Fibroblast of gingiva (primary cell): ENCODE data around the gene CPA4.
A peak's percentile ranks its signal among the peaks of the same experiment; 100 is the strongest.
"Not testable (repeated sequence)": the region's sequence is repeated elsewhere in the genome, so short reads cannot be mapped to it uniquely, and the experiment has no call there.

Source experiments
- DNase-seq: peaks from one replicate; pipeline ENCODE4 v3.0.0-alpha.2; 2011; ENCODE audit warnings: low read depth

The CPA4 gene

GRCh38 chr7:130302649-130303048, 9.7 kb downstream of the CPA4 start:
- no peak for DNase-seq

- DNase-seq = no peak
Observed at GRCh38 chr7:130303127-130303526, 10.2 kb downstream of the CPA4 start.

GRCh38 chr7:130303551-130303950, 10.6 kb downstream of the CPA4 start:
- no peak for DNase-seq

DNA sequence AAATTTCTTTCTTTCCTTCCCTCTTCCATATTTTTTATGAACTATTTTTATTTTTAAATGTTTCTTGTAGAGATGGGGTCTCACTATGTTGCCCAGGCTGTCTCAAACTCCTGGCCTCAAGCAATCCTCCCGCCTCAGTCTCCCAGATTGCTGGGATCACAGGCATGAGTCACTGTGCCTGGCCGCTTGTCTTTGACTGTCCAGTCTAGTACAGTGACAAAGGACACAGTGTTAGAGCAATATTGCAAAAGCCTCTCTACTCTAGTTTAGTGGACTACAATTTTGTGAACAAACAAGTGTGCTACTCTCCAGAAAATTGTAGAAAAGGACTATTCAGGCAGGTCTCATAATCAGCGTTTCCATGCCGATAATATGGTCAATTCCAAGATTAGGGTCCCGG, 11.0 kb downstream of the CPA4 start:
- DNase-seq = no peak

- no peak for DNase-seq
Observed at GRCh38 chr7:130304878-130305277, 11.9 kb downstream of the CPA4 start.

GRCh38 chr7:130305433-130306042, 12.6 kb downstream of the CPA4 start:
- no peak for DNase-seq

DNA sequence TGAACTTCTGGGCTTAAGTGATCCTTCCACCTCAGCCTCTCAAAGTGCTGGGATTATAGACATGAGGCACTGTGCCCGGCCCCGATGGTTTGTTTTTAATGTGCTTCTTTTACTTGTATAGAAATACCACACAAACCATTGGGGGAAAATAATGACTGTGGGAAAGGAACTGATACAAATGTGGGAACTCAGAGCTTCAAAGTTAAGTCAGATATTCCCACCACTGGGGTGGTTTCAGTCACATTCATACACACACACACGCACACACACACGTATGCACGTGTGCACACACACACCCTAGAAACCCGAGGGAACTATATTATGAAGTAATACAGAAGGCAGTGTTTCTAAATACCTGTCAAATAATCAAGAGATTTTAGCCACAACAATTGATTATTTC, 17.0 kb downstream of the CPA4 start:
- no peak for DNase-seq

GRCh38 chr7:130314305-130314704, 21.3 kb downstream of the CPA4 start:
- no peak for DNase-seq

GRCh38 chr7:130319541-130319940, 26.6 kb downstream of the CPA4 start:
- no peak for DNase-seq

- DNase-seq = not testable (repeated sequence)
Observed at GRCh38 chr7:130321542-130322229, 28.7 kb downstream of the CPA4 start.

DNA sequence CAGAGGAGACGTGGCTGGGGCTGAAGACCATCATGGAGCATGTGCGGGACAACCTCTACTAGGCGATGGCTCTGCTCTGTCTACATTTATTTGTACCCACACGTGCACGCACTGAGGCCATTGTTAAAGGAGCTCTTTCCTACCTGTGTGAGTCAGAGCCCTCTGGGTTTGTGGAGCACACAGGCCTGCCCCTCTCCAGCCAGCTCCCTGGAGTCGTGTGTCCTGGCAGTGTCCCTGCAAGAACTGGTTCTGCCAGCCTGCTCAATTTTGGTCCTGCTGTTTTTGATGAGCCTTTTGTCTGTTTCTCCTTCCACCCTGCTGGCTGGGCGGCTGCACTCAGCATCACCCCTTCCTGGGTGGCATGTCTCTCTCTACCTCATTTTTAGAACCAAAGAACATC, 29.7 kb downstream of the CPA4 start:
- no peak for DNase-seq

DNA sequence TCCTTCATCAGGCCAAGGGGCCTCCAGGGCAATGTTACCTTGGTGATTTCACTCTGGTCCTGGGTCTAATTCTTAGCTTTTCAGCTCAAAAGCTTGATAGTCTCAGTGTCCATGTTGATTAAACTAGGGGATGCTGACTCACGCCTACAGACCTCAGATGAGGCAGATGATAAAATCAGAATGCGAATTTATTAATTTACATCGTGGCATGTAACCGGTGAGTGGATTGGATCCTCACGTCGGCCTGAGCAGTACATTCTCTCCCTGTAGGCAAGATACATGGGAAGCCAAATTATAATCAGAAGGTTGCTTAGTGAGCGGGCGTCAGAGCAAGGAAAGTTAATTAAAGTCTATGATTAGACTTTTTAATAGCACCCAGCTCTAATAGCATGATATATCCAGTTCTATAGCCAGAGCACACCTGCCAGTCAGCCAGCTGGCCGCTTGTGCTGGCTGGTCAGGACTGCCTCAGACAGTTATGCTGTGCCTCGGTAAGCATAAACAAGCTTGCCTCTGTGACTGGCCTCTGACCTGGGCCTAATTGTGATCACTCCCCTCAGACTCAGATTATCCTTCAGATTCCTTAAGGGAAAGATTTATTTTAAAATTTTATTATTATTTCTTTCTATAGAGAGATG, 31.5 kb downstream of the CPA4 start:
- DNase-seq = no peak

DNA sequence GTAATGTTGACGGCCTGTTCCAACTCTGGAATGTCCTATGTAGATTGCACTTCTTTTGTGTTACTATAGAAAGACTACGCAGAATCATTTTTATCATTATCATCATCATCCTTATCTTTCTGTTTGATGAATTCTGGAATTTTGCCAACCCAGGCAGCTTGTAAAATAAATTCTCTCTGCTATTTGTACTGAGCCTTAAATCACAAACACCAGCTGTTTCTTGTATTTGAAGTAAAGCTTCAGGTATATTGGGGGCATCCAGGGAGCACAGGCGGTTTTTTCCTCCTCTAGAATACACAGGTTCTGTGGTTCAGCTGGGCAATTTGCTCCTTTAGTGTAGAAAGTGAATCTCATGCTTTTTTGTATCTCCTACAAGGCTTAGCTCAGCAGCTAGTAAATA, 36.7 kb downstream of the CPA4 start:
- no peak for DNase-seq

DNA sequence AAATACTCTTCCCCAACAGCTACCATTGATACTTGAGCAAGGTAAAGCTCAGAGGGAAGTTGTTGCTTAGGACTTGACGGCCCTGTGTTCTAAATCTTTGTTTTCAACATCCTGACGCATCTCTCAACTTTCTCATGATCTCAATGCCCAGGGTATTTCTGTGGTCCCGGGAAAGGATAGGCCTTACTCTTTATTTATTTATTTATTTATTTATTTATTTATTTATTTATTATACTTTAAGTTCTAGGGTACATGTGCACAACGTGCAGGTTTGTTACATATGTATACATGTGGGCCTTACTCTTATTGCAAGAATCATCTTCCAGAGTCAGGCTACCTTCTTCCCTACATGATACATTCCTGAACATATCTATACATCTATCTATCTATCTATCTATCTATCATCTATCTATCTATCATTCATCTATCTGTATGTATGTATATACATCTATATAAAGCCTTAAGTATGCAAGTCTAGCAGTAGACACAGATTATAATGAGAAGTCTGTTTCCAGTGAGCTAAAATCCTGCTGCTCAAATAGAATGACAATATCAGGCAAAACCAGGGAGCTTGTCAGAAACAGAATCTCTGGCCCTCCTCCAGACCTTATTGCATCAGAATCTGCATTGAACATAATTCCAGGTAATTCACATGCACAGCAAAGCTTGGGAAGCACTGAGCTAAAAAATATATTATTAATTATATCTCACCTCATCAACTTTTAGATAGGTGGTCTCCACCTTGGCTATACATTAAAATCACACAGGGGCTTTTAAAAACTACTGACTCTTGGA, 39.5 kb downstream of the CPA4 start:
- no peak for DNase-seq

- DNase-seq = no peak
Observed at GRCh38 chr7:130333832-130334231, 40.9 kb downstream of the CPA4 start.

DNA sequence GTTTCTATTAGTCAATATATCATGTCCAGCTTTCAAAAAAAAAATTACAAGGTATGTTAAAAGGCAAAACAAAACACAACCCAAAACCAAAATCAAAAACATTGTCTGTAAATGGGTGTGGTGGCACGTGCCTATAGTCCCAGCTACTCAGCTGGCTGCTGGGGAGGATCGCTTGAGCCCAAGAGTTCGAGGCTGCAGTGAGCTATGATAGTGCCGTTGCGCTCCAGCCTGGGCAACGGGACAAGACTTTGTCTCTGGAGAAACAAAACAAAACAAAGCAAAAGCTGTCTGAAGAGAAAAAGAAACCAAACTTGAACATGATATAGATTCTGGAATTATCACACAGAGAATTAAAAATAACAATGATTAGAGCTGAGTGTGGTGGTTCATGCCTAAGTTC, 41.3 kb downstream of the CPA4 start:
- DNase-seq = peak; percentile 27

DNA sequence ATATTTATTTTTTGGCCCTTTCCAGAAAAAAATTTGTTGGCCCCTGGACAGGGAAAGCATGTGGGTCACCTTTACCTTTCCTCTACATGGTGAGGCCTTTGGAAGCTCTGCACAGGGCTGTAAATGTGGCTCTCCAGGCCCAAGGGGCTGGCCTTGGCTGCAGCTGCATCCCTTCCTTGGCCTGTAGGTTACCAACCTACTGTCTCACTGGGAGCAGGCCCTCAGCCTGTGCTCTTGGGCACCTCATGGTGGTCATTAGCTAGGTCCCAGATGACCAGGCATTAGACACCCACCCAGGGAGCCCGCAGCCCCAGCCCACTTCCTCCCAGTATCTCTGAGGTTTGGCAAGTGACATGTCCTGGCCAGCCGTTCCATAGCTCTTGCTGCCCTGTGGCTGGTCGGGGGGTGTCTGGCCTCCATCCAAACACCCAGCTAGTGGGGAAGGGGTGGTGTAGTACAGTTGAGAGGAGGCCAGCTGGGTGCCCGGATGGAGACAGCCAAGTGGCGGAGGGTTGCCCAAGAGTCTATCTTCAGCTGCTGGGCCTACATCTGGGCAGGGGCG, 44.5 kb downstream of the CPA4 start:
- DNase-seq = no peak

DNA sequence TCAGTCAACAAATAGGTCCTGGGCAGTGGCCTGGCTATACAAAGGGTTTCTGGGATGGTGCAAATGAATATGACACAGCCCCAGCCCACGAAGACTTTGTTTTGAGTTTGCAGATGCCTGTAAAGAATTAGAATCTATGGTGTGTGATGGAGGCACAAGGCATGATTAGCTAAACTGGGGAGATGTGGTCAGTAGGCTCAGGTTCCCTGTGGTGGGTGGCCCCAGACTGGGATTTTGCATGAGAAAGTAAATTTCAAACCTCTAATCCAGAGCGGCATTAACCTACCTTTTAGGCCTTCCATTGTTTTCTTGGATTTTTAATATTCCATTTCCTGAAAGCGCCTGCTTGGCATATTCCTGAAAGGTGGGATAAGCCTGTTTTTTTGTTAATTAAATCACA, 45.3 kb downstream of the CPA4 start:
- no peak for DNase-seq

DNA sequence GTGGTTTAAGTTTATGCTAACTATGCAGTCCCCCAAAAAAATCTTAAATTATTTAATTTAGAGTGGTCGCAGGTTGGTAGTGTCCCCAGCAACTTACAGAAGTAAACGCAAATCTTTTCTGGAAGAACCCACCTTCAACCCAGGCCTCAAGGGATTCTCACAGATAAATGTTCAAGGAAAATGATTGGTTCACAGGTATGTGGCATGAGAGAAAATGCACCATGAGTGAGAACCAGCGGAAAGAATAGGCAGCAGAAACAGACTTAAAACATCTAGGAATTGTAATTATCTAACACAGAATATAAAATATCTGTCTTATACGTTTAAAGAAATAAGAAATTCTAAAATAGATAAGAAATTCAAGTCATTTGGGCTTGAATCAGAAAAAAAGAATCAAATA, 48.9 kb downstream of the CPA4 start:
- DNase-seq = no peak

DNA sequence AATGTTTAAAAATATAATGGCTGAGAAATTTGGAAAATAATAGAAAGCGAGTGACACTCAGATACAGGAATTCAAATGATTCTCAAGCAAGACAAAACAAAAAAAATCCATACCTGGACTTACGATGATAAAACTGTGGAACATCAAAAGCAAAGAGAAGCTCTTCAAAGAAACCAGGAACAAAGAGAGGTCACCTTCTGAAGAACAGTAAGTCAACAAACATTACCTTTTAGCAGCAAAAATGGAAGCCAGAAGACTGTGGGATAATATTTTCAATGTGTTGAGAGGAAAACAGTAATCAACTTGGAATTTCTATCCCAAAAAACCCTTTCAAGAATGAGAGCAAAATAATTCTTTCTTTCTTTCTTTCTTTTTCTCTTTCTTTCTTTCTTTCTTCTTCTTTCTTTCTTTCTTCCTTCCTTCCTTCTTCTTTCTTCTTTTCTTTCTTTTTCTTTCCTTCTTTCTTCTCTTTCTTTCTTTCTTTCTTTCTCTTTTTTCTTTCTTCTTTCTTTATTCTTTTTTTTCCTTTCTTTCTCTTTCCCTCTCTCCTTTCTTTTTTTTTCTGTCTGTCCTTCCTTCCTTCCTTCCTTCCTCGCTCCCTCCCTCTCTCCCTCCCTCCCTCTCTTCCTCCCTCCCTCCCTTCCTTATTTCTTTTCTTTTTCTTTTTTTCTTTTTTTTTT, 49.9 kb downstream of the CPA4 start:
- no peak for DNase-seq

DNA sequence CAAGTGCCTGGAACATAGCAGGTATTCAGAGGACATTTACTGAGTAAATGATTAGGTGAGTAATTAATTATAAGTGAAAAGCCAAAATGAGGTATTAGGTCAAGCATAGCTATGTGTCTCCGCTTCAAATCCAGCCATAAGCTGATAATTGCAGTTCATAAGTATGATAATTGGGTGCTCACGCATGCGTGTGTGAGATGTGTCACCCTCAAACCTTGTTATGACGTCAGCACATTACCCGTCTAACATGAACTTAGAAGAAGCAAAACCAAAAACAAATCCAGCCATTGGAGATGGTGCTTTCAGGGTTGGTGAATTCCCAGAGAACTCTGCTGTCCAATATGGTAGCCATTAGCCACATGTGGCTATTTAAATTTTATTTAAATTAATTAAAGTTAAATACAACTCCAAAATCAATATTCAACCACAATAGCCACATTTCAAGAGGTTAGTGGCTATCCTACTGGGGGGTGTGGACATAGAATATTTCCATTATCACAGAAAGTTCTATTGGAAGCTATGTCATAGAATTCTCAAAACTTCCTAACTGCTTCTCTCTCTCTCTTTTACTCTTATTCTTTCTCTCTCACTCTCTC, 51.4 kb downstream of the CPA4 start, which contains the start of gene CPA5:
Gene CPA5 (plus strand): TSS at position 546 of the 596 bp plus-strand sequence. CDS start 1,670 bp downstream, outside the sequence.
- no peak for DNase-seq
